PC-3 (cell line): ENCODE results near the gene TBX15.
"Not testable (repeated sequence)": the region's sequence is repeated elsewhere in the genome, so short reads cannot be mapped to it uniquely, and the experiment has no call there.

Experiments used
- CTCF ChIP-seq: fragments of 300-600 bp; sonication (generic); conservative IDR thresholded peaks from 2 replicates; pipeline ENCODE4 v1.5.1; 2017; ENCODE audit warnings: antibody characterized with exemption, low read depth, mild to moderate bottlenecking, low read length
- EZH2 ChIP-seq: fragments of 300-600 bp; sonication (generic); IDR thresholded peaks from one replicate; pipeline ENCODE4 v1.6.1; 2017; ENCODE audit warnings: antibody characterized with exemption, mild to moderate bottlenecking, low read length; ENCODE audit not compliant: unreplicated experiment
- EZH2phosphoT487 ChIP-seq: fragments of 300-600 bp; sonication (generic); IDR thresholded peaks from 2 replicates; pipeline ENCODE4 v1.6.1; 2018; ENCODE audit warnings: mild to moderate bottlenecking, antibody characterized with exemption, low read length, borderline replicate concordance

DNA sequence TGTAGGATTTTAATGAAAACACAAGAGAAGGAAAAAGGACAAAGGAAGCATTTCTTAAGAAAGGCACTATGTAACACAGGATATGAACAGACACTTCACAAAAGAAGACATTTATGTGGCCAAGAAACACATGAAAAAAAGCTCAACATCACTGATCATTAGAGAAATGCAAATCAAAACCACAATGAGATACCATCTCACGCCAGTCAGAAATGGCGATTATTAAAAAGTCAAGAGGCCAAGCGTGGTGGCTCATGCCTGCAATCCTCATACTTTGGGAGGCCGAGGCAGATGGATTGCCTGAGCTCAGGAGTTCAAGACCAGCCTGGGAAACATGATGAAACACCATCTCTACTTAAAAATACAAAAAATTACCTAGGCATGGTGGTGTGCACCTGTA lies 71.8 kb downstream of the TBX15 start:
- not testable (repeated sequence) for TF ChIP-seq CTCF, EZH2, EZH2phosphoT487
